Neutrophil (primary cell): Measurements from ENCODE around the gene TPST2.
A peak's percentile ranks its signal among the peaks of the same experiment; 100 is the strongest.

Source experiments
- H3K27ac ChIP-seq: fragments of 200-600 bp; sonication (generic); 2 replicates; pipeline ENCODE4 v1.5.1; 2016; ENCODE audit warnings: mild to moderate bottlenecking, moderate library complexity
- H3K27me3 ChIP-seq: fragments of 200-600 bp; sonication (generic); 2 replicates; pipeline ENCODE4 v1.6.0; 2016; ENCODE audit warnings: mild to moderate bottlenecking
- H3K36me3 ChIP-seq: fragments of 200-600 bp; sonication (generic); 2 replicates; pipeline ENCODE4 v1.5.1; 2017
- H3K4me1 ChIP-seq, 2 experiments: fragments of 200-600 bp in 1 of 2; sonication (generic) in 1 of 2; 1 replicate in 1 of 2; 2 replicates in 1 of 2; pipeline versions ENCODE4 v1.5.1 to v1.6.1; 2013 to 2016; ENCODE audit warnings: low read depth in 1 of 2, low read length in 1 of 2, mild to moderate bottlenecking in 1 of 2, moderate library complexity in 1 of 2; ENCODE audit not compliant: control insufficient read depth in 1 of 2, insufficient read depth in 1 of 2
- H3K4me3 ChIP-seq, 2 experiments: fragments of 200-600 bp in 1 of 2; sonication (generic) in 1 of 2; 1 replicate in 1 of 2; 2 replicates in 1 of 2; pipeline ENCODE4 v1.5.1; 2013 to 2016; ENCODE audit warnings: low read depth in 1 of 2, low read length in 1 of 2, mild to moderate bottlenecking in 1 of 2, moderate library complexity in 1 of 2
- H3K9me3 ChIP-seq: fragments of 200-600 bp; sonication (generic); 2 replicates; pipeline ENCODE4 v1.5.1; 2016
- TF ChIP-seq, protein P1 (sequence below): fragments of 200-600 bp; sonication (generic); IDR thresholded peaks from 2 replicates; pipeline ENCODE4 v1.5.1; 2016; ENCODE audit warnings: antibody characterized with exemption

The TPST2 gene

DNA sequence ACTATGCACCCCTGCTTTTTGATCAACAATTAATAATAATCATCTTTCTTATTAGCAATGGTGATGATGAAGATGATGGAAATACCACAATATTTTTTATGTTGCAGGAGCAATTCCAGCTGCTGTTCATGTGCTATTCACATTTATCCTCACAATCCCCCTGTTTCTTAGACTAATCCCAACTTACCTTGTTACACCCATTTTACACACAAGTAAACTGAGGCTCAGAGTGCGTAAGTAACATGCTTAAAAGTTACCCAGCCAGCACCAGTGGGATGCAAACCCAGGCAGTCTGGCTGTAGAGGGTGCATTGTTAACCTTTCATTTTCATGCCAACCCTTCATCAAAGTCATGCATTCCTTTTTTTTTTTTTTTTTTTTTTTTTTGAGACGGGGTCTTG is 30.3 kb upstream of the TPST2 start:
- no peaks in the 10 kb centered on the region for H3K27me3 ChIP-seq
- no peaks in the 10 kb centered on the region for H3K9me3 ChIP-seq
- H3K4me3 ChIP-seq: no peak overlapping the region
- peaks cover 22 to 31% of the 10 kb centered on the region in 2 experiments for H3K4me1 ChIP-seq
- H3K36me3 ChIP-seq: no peaks in the 10 kb centered on the region
- H3K27ac ChIP-seq: no peak overlapping the region
- TF ChIP-seq, protein P1, sequence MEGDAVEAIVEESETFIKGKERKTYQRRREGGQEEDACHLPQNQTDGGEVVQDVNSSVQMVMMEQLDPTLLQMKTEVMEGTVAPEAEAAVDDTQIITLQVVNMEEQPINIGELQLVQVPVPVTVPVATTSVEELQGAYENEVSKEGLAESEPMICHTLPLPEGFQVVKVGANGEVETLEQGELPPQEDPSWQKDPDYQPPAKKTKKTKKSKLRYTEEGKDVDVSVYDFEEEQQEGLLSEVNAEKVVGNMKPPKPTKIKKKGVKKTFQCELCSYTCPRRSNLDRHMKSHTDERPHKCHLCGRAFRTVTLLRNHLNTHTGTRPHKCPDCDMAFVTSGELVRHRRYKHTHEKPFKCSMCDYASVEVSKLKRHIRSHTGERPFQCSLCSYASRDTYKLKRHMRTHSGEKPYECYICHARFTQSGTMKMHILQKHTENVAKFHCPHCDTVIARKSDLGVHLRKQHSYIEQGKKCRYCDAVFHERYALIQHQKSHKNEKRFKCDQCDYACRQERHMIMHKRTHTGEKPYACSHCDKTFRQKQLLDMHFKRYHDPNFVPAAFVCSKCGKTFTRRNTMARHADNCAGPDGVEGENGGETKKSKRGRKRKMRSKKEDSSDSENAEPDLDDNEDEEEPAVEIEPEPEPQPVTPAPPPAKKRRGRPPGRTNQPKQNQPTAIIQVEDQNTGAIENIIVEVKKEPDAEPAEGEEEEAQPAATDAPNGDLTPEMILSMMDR: no peak

DNA sequence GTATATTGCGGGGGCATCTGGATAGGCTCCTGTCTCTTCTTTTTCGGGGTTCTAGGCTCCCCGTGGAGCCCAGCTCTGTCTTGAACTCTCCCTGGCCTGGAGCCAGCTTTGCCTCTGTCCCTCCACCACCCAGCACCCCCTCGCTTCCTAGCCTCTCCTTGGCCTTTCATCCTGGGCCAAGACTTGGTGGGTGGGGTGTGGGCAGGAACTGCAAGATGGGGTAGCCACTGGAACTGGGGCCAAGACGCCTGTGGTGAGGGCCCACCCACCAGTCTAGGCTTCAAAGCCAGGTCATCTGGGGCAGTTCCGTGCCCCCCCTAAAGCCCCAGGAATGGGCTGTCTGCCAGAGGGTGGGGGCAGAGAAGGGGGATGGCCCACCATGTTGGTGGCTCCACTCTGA is 29.6 kb upstream of the TPST2 start:
- TF ChIP-seq, protein P1: no peak
- no peak overlapping the region for H3K27ac ChIP-seq
- no peaks in the 10 kb centered on the region for H3K9me3 ChIP-seq
- H3K27me3 ChIP-seq: no peaks in the 10 kb centered on the region
- peaks cover 22 to 31% of the 10 kb centered on the region in 2 experiments for H3K4me1 ChIP-seq
- no peak overlapping the region for H3K4me3 ChIP-seq
- H3K36me3 ChIP-seq: no peaks in the 10 kb centered on the region

DNA sequence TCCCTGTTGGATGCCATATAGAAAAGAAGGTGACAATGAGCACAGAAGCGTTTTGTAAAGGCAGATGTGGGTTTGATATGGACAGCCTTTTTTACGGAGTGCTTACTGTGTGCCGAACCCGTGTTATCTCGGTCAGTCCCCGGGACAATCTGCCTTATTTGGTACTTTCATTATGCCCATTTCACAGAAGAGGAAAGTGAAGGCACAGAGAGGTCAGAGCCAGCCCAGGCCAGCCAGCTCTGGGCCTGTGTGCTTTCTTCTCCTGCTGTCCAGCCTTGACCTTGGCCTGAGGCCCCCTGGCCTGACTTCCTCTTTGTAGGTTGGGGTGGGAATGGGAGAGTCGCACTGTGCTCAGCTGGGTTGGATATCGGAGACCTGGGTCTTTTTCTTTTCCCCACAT is 28.5 kb upstream of the TPST2 start:
- Histone ChIP-seq H3K4me3 (no peak overlapping the region), H3K36me3 (no peaks in the 10 kb centered on the region), H3K27me3 (no peaks in the 10 kb centered on the region), H3K4me1 (peaks cover 22 to 31% of the 10 kb centered on the region in 2 experiments), H3K9me3 (no peaks in the 10 kb centered on the region), H3K27ac (no peak overlapping the region)
- TF ChIP-seq, protein P1: no peak

DNA sequence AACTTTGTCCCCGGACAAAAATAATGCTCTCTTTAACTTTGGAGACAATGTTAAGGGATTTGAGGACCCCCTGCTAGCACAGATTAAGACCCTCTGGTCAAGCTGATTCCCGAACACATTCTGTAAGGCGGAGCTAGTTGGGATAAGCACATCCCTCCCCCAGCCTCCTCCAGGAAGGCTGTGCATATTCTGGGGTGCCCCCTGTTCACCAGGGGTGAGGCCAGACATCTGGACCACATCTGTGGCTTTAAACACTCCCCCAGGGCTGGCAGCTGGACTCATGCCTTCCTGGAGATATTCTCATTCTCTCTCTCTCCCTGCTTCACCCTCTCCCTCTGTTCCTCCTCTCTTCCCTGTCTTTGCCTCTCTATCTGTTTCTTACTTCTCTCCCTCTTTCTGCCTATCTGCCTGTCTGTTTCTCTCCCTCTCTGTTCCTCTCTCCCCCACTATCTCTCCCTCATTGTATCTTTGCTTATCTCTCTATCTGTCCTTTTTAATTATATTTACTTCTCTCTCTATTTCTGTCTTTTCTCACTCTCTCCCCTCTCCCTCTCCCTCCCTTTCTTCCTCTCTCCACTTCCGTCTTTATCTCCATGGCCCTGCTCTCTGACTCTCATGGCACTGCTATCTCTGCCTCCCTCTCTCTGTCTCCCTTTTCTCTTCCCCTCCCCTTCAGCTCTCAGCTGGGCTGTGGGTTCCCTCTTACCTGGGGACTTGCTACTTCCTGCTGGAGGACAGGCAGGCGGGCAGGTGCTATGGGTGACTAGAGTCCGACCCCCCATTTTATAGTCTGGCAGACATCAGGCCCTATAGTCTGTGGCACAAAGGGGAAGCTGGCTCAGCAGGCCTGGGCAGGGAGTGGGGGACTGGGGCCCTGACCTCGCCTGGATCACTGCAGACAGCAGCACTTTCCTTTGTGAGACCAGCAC is 27.6 kb upstream of the TPST2 start, which contains the start of gene CRYBB1:
Gene CRYBB1, minus strand, starts transcription at position 757 of the 929 bp plus-strand sequence. CDS start 1,708 bp downstream, outside the sequence.
- Histone ChIP-seq H3K27ac (peak within 1 kb of the TSS; percentile 62), H3K4me3 (no peak within 1 kb of the TSS)
- TF ChIP-seq, protein P1: no peak

DNA sequence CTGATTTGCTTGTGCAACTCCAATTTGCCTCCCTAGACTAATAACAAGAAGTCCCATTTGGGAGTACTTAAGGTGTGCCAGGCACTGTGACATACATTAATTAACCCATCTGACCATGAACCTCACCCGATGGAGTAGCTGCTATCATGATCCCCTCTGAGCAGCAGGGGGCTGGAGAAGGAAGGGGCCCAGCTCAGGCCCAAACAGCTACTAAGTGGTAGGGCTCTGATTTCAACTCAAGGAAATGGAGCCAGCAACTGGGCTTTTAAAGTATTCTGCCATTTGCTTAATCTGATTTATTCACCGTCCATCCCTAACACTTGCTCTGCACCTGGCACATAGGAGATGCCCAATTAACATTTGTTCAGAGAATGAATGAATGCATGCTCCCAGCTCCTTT is 26.7 kb upstream of the TPST2 start:
- TF ChIP-seq, protein P1: no peak
- no peak overlapping the region for H3K4me3 ChIP-seq
- no peak overlapping the region for H3K27ac ChIP-seq
- no peaks in the 10 kb centered on the region for H3K9me3 ChIP-seq
- no peaks in the 10 kb centered on the region for H3K27me3 ChIP-seq
- H3K4me1 ChIP-seq: peaks cover 22 to 31% of the 10 kb centered on the region in 2 experiments
- H3K36me3 ChIP-seq: no peaks in the 10 kb centered on the region

More for the DNA sequence above, 27.6 kb upstream of the TPST2 start, which contains the start of gene CRYBB1:
- Histone ChIP-seq H3K9me3 (no peaks in the 10 kb centered on the region), H3K36me3 (no peaks in the 10 kb centered on the region), H3K27me3 (no peaks in the 10 kb centered on the region), H3K4me1 (peaks cover 22 to 31% of the 10 kb centered on the region in 2 experiments)
